ENCODE data around the gene RIGI. TPM values are rescaled to one million over a fixed set of nuclear protein-coding genes. Genes with fewer than 3 reads are reported as not detected.

The RIGI gene
- total RNA-seq, 1 experiment from 2014 or later: 3.9 TPM

- Histone ChIP-seq H3K9me2 (ENCODE audit: insufficient read depth) (no peaks in the 10 kb centered on the region), H3K36me3 (ENCODE audit: low read depth) (no peaks in the 10 kb centered on the region), H4K20me1 (ENCODE audit: insufficient read depth) (no peaks in the 10 kb centered on the region; the same call in 1 of the 2 replicates), H3K27ac (no peak overlapping the region), H2AFZ (no peak overlapping the region), H3F3A (ENCODE audit: insufficient read depth, low read depth) (no peaks in the 10 kb centered on the region), H3K27me3 (ENCODE audit: insufficient read depth, low read depth) (no peaks in the 10 kb centered on the region), H3K4me1 (replicated peaks; ENCODE audit: insufficient read depth) (peaks cover 10% of the 10 kb centered on the region), H3K4me2 (no peak overlapping the region), H3K9me3 (ENCODE audit: insufficient read depth, low read depth) (no peaks in the 10 kb centered on the region), H3K4me3 (no peak overlapping the region), H3K79me2 (ENCODE audit: low read depth) (peaks cover 23% of the 10 kb centered on the region)
- ChIA-PET POLR2A (ENCODE audit: unreplicated experiment) (no interaction called here), CTCF (interaction anchor here (1.1 kb wide), 1 partner anchor 18 kb away, joined by 3 read pairs; no protein-coding TSS in a partner anchor)
- BruUV-seq (replicated peaks): no TSS peak
- intact Hi-C loops (cut with micrococcal nuclease; ENCODE audit: unreplicated experiment): no loop called here
- no peak for DNase-seq
- no peak for TF ChIP-seq EZH2 (IDR thresholded peaks at IDR 0.05; ENCODE audit: low read depth)
- TF ChIP-seq CTCF (conservative IDR thresholded peaks at IDR 0.05): no peak
Measured at GRCh38 chr9:32554591-32554990, 28.6 kb upstream of the RIGI start.

GRCh38 chr9:32554107-32554506 lies 28.1 kb upstream of the RIGI start:
- peaks cover 28% of the 10 kb centered on the region for H3K79me2 ChIP-seq (ENCODE audit: low read depth)
- no peaks in the 10 kb centered on the region for H3K36me3 ChIP-seq (ENCODE audit: low read depth)
- DNase-seq: no peak
- no peaks in the 10 kb centered on the region for H3K9me3 ChIP-seq (ENCODE audit: insufficient read depth, low read depth)
- intact Hi-C loops (cut with micrococcal nuclease; ENCODE audit: unreplicated experiment): no loop called here
- no peak overlapping the region for H2AFZ ChIP-seq
- H3K27me3 ChIP-seq (ENCODE audit: insufficient read depth, low read depth): no peaks in the 10 kb centered on the region
- ChIA-PET CTCF (interaction anchor here (1.1 kb wide), 1 partner anchor 18 kb away, joined by 3 read pairs; no protein-coding TSS in a partner anchor), POLR2A (ENCODE audit: unreplicated experiment) (interaction anchor here (0.6 kb wide), 1 partner anchor 10 kb away, joined by 8 read pairs; no protein-coding TSS in a partner anchor)
- H3K4me2 ChIP-seq: no peak overlapping the region
- no peaks in the 10 kb centered on the region for H3F3A ChIP-seq (ENCODE audit: insufficient read depth, low read depth)
- no TSS peak for BruUV-seq (replicated peaks)
- no peak overlapping the region for H3K27ac ChIP-seq
- peaks cover 15% of the 10 kb centered on the region for H3K4me1 ChIP-seq (replicated peaks; ENCODE audit: insufficient read depth)
- no peaks in the 10 kb centered on the region for H3K9me2 ChIP-seq (ENCODE audit: insufficient read depth)
- peaks cover 3% of the 10 kb centered on the region; the same call in 1 of the 2 replicates for H4K20me1 ChIP-seq (ENCODE audit: insufficient read depth)
- no peak overlapping the region for H3K4me3 ChIP-seq
- no peak for TF ChIP-seq EZH2 (IDR thresholded peaks at IDR 0.05; ENCODE audit: low read depth)
- no peak for TF ChIP-seq CTCF (conservative IDR thresholded peaks at IDR 0.05)

- no peaks in the 10 kb centered on the region for H3K27me3 ChIP-seq (ENCODE audit: insufficient read depth, low read depth)
- peaks cover 46% of the 10 kb centered on the region for H3K79me2 ChIP-seq (ENCODE audit: low read depth)
- ChIA-PET POLR2A (ENCODE audit: unreplicated experiment) (interaction anchor here (0.5 to 0.7 kb wide), 3 partner anchors 25 to 168 kb away, joined by 3 to 9 read pairs (median 5); partner anchors contain the start of gene RIGI), CTCF (interaction anchor here (0.9 kb wide), 1 partner anchor 173 kb away, joined by 7 read pairs; no protein-coding TSS in a partner anchor)
- peak within 1 kb of the TSS; percentile 88 for H3K4me2 ChIP-seq
- TF ChIP-seq EZH2 (IDR thresholded peaks at IDR 0.05; ENCODE audit: low read depth) (no peak), CTCF (conservative IDR thresholded peaks at IDR 0.05) (no peak)
- BruUV-seq (replicated peaks): TSS peak; percentile 68
- peak; percentile 74 to 76 for DNase-seq
- no peaks in the 10 kb centered on the region for H3F3A ChIP-seq (ENCODE audit: insufficient read depth, low read depth)
- peak within 1 kb of the TSS; percentile 77 for H3K27ac ChIP-seq
- no peaks in the 10 kb centered on the region for H3K9me2 ChIP-seq (ENCODE audit: insufficient read depth)
- peaks cover 15% of the 10 kb centered on the region for H3K4me1 ChIP-seq (replicated peaks; ENCODE audit: insufficient read depth)
- H3K36me3 ChIP-seq (ENCODE audit: low read depth): no peaks in the 10 kb centered on the region
- H3K9me3 ChIP-seq (ENCODE audit: insufficient read depth, low read depth): no peaks in the 10 kb centered on the region
- peak within 1 kb of the TSS; percentile 95 for H3K4me3 ChIP-seq
- peaks cover 14% of the 10 kb centered on the region for H4K20me1 ChIP-seq (ENCODE audit: insufficient read depth)
- H2AFZ ChIP-seq: peak within 1 kb of the TSS; percentile 86
- intact Hi-C loops (cut with micrococcal nuclease; ENCODE audit: unreplicated experiment): loop anchor here (2.0 kb wide), 1 partner anchor 20 kb away; the partner anchor contains the start of gene NDUFB6
Measured at GRCh38 chr9:32552172-32552872, 26.3 kb upstream of the RIGI start, which contains the start of the genes SMIM27 and TOPORS. Gene SMIM27 (plus strand): TSS chr9:32552327. CDS start chr9:32552435, 108 bp downstream. Gene TOPORS (minus strand): TSS chr9:32552586. CDS start chr9:32552436, 150 bp downstream.
